Measurements from ENCODE around the gene KRT85.

DNA sequence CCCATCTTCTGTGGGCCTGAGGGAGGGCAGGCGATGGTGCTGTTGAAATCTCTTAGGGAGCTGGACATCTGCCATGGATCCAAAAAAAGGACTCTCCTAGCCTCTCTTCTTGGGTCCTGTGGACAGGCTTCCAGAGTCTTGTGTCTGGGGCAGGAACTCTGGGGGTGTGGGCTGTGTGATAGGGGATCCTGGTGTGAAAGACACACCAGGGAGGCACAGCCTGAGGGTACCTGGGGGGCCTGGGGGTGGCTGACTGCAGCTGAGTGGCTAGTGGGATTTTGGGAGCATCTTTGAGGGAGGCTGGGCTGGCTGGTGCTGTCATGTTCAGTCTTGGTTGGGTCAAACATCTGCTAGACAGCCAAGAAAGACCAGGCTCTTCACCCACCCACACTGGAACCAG, 44.3 kb downstream of the KRT85 start:
- TF ChIP-seq CTCF (IDR thresholded peaks at IDR 0.05) (no peak), ZFX (IDR thresholded peaks at IDR 0.05; ENCODE audit: borderline replicate concordance) (no peak)

Measured in 22Rv1 (cell line).